ENCODE results near the gene ITGA2. TPM values are rescaled to one million over a fixed set of nuclear protein-coding genes. Genes with fewer than 3 reads are reported as not detected.

ITGA2 gene
- polyA plus RNA-seq, 1 donor from 2014 or later: 0.20 TPM

DNA sequence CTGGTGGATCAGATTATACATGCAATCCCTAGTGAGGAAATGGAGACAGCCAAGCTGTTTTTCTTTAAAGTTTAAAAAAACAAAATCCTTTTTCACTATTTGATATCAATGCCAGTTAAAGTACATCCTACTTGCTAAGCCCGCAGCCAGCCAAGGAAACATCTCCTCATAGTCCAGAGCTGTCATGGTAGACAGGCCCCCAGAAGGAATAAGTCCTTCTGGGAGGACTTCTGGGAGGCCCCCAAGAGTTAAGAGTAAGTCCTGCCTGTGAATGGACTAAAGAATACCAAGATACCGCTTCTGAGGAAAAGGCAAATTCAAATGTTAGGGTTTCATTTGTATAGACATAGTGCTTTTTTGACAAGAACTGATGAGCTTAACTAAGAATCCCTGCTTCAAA lies 82.1 kb downstream of the ITGA2 start:
- TF ChIP-seq RAD21 (conservative IDR thresholded peaks at IDR 0.05) (no peak), CTCF (IDR thresholded peaks at IDR 0.05; ENCODE audit: poor library complexity, severe bottlenecking) (no peak), POLR2AphosphoS5 (IDR thresholded peaks at IDR 0.05) (no peak), TAF1 (IDR thresholded peaks at IDR 0.05; ENCODE audit: low read depth) (no peak), MXI1 (conservative IDR thresholded peaks at IDR 0.05; ENCODE audit: poor library complexity, severe bottlenecking) (no peak), EP300 (conservative IDR thresholded peaks at IDR 0.05; ENCODE audit: poor library complexity, severe bottlenecking) (no peak), EZH2 (IDR thresholded peaks at IDR 0.05; ENCODE audit: borderline replicate concordance, insufficient read depth, low read length, poor library complexity, severe bottlenecking) (no peak), REST (IDR thresholded peaks at IDR 0.05; ENCODE audit: borderline replicate concordance) (no peak), SMC3 (conservative IDR thresholded peaks at IDR 0.05; ENCODE audit: poor library complexity) (no peak)
- Histone ChIP-seq H3K36me3 (ENCODE audit: insufficient read depth, low read length) (no peaks in the 10 kb centered on the region), H3K4me2 (ENCODE audit: low read length) (no peak overlapping the region), H3K79me2 (replicated peaks; ENCODE audit: insufficient read depth, low read length) (no peaks in the 10 kb centered on the region), H2AFZ (ENCODE audit: low read depth, low read length) (no peak overlapping the region), H3K9ac (ENCODE audit: low read length) (no peak overlapping the region), H3K9me3 (ENCODE audit: low read length) (no peaks in the 10 kb centered on the region), H3K4me3 (ENCODE audit: low read length) (no peak overlapping the region), H3F3A (ENCODE audit: insufficient read depth, low read length, poor library complexity, severe bottlenecking) (no peaks in the 10 kb centered on the region), H3K27me3 (ENCODE audit: insufficient read depth, low read depth, low read length) (no peaks in the 10 kb centered on the region), H3K27ac (ENCODE audit: low read length) (no peak overlapping the region), H3K9me2 (ENCODE audit: insufficient read depth, low read length) (no peaks in the 10 kb centered on the region), H4K20me1 (ENCODE audit: insufficient read depth) (no peaks in the 10 kb centered on the region)

DNA sequence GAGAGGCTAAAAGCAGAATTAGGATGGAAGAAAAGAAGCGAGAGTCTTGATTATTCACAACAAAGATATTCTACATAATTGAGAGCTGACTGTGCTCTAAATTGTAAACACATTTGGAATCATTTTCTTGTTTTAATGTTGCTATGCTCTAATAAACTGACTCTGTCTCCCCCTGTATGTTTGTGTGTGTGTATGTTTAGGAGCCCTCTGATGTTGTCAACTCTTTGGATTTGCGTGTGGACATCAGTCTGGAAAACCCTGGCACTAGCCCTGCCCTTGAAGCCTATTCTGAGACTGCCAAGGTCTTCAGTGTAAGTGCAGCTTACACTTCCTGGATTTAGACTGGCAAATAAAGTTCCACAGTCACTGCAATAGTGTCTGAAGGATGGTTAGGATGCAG lies 82.6 kb downstream of the ITGA2 start:
- no peak overlapping the region for H3K27ac ChIP-seq (ENCODE audit: low read length)
- H3K9ac ChIP-seq (ENCODE audit: low read length): no peak overlapping the region
- no peaks in the 10 kb centered on the region for H4K20me1 ChIP-seq (ENCODE audit: insufficient read depth)
- H3K9me3 ChIP-seq (ENCODE audit: low read length): no peaks in the 10 kb centered on the region
- TF ChIP-seq POLR2AphosphoS5 (IDR thresholded peaks at IDR 0.05): no peak
- no peak for TF ChIP-seq REST (IDR thresholded peaks at IDR 0.05; ENCODE audit: borderline replicate concordance)
- no peak for TF ChIP-seq SMC3 (conservative IDR thresholded peaks at IDR 0.05; ENCODE audit: poor library complexity)
- TF ChIP-seq CTCF (IDR thresholded peaks at IDR 0.05; ENCODE audit: poor library complexity, severe bottlenecking): no peak
- no peak for TF ChIP-seq TAF1 (IDR thresholded peaks at IDR 0.05; ENCODE audit: low read depth)
- no peak for TF ChIP-seq RAD21 (conservative IDR thresholded peaks at IDR 0.05)
- no peak overlapping the region for H3K4me3 ChIP-seq (ENCODE audit: low read length)
- no peak overlapping the region for H2AFZ ChIP-seq (ENCODE audit: low read depth, low read length)
- H3K27me3 ChIP-seq (ENCODE audit: insufficient read depth, low read depth, low read length): no peaks in the 10 kb centered on the region
- H3K79me2 ChIP-seq (replicated peaks; ENCODE audit: insufficient read depth, low read length): no peaks in the 10 kb centered on the region
- H3K4me2 ChIP-seq (ENCODE audit: low read length): no peak overlapping the region
- H3F3A ChIP-seq (ENCODE audit: insufficient read depth, low read length, poor library complexity, severe bottlenecking): no peaks in the 10 kb centered on the region
- H3K9me2 ChIP-seq (ENCODE audit: insufficient read depth, low read length): no peaks in the 10 kb centered on the region
- H3K36me3 ChIP-seq (ENCODE audit: insufficient read depth, low read length): no peaks in the 10 kb centered on the region
